Astrocyte (in vitro differentiated cells and primary cell): Measurements from ENCODE around the gene ST6GALNAC6. TPM values are rescaled to one million over a fixed set of nuclear protein-coding genes. Genes with fewer than 3 reads are reported as not detected.
"Not testable (repeated sequence)": the region's sequence is repeated elsewhere in the genome, so short reads cannot be mapped to it uniquely, and the experiment has no call there.

ENCODE experiments used
- DNase-seq: peaks from one replicate; pipeline ENCODE4 v3.0.0-alpha.2; 2010; ENCODE audit warnings: low read depth
- FAIRE-seq: peaks from 2 replicates; lab custom pipeline; 2011; peaks lifted over from hg19 to GRCh38; lab: Jason Lieb, UNC
- H2AFZ ChIP-seq: 2 replicates; pipeline ENCODE4 v1.6.0; 2012; ENCODE audit warnings: low read depth, low read length, inconsistent platforms
- H3K27ac ChIP-seq: 2 replicates; pipeline ENCODE4 v1.5.1; 2011; ENCODE audit warnings: low read depth, low read length, inconsistent platforms
- H3K27me3 ChIP-seq: 2 replicates; pipeline ENCODE4 v1.6.0; 2011; ENCODE audit warnings: low read length, inconsistent platforms; ENCODE audit not compliant: insufficient read depth
- H3K36me3 ChIP-seq: 2 replicates; pipeline ENCODE4 v1.5.1; 2011; ENCODE audit warnings: low read length, inconsistent platforms; ENCODE audit not compliant: insufficient read depth
- H3K4me1 ChIP-seq: 2 replicates; pipeline ENCODE4 v1.5.1; 2011; ENCODE audit warnings: low read length, inconsistent platforms; ENCODE audit not compliant: insufficient read depth
- H3K4me2 ChIP-seq: 2 replicates; pipeline ENCODE4 v1.6.0; 2012; ENCODE audit warnings: low read length, inconsistent platforms
- H3K4me3 ChIP-seq: 2 replicates; pipeline ENCODE4 v1.5.1; 2011; ENCODE audit warnings: low read depth, mild to moderate bottlenecking, low read length, inconsistent platforms; ENCODE audit not compliant: insufficient read depth
- H3K79me2 ChIP-seq: 2 replicates; pipeline ENCODE4 v1.6.0; 2012; ENCODE audit warnings: mild to moderate bottlenecking, low read length, inconsistent platforms; ENCODE audit not compliant: insufficient read depth
- H3K9ac ChIP-seq: 2 replicates; pipeline ENCODE4 v1.6.0; 2012; ENCODE audit warnings: mild to moderate bottlenecking, low read length, inconsistent platforms
- H3K9me3 ChIP-seq: 2 replicates; pipeline ENCODE4 v1.5.1; 2012; ENCODE audit warnings: low read depth, mild to moderate bottlenecking, low read length, inconsistent platforms; ENCODE audit not compliant: insufficient read depth
- H4K20me1 ChIP-seq: 2 replicates; pipeline ENCODE4 v1.6.0; 2012; ENCODE audit warnings: low read length, inconsistent platforms; ENCODE audit not compliant: insufficient read depth
- H3K27ac Mint-ChIP-seq: one replicate; pipeline ENCODE4 v1.8.0; 2021; ENCODE audit warnings: mild to moderate bottlenecking, mixed read lengths; ENCODE audit not compliant: unreplicated experiment
- H3K27me3 Mint-ChIP-seq: one replicate; pipeline ENCODE4 v1.8.0; 2021; ENCODE audit warnings: low read depth, mixed read lengths; ENCODE audit not compliant: unreplicated experiment
- H3K36me3 Mint-ChIP-seq: one replicate; pipeline ENCODE4 v1.8.0; 2021; ENCODE audit warnings: low read depth, mixed read lengths; ENCODE audit not compliant: unreplicated experiment
- H3K4me1 Mint-ChIP-seq: one replicate; pipeline ENCODE4 v1.8.0; 2021; ENCODE audit warnings: low read depth, mixed read lengths; ENCODE audit not compliant: unreplicated experiment
- H3K4me3 Mint-ChIP-seq: one replicate; pipeline ENCODE4 v1.8.0; 2021; ENCODE audit warnings: mild to moderate bottlenecking, moderate library complexity, mixed read lengths; ENCODE audit not compliant: unreplicated experiment
- H3K9me3 Mint-ChIP-seq: one replicate; pipeline ENCODE4 v1.8.0; 2021; ENCODE audit warnings: mild to moderate bottlenecking, mixed read lengths; ENCODE audit not compliant: unreplicated experiment
- CTCF ChIP-seq: IDR thresholded peaks from 2 replicates; pipeline ENCODE4 v1.5.1; 2011; ENCODE audit warnings: low read depth, mild to moderate bottlenecking, inconsistent platforms, low read length, moderate library complexity; ENCODE audit not compliant: insufficient read depth
- EZH2 ChIP-seq: IDR thresholded peaks from 2 replicates; pipeline ENCODE4 v1.6.1; 2012; ENCODE audit warnings: mild to moderate bottlenecking, low read length, inconsistent platforms; ENCODE audit not compliant: insufficient read depth
- total RNA-seq: library from RNA; stranded (reverse); gene quantifications from 2 replicates; pipeline ENCODE4 v1.2.1, GENCODE V29; 2021

The ST6GALNAC6 gene
- total RNA-seq, 1 donor from 2014 or later, result 30.4 TPM

- peaks cover 10% of the 10 kb centered on the region for H4K20me1 ChIP-seq
- H3K27me3 Mint-ChIP-seq, result peaks cover 3% of the 10 kb centered on the region
- no peaks in the 10 kb centered on the region for H3K36me3 ChIP-seq
- DNase-seq (peak; percentile 40), FAIRE-seq (no peak)
- H3K9me3 Mint-ChIP-seq, result peaks cover 25% of the 10 kb centered on the region
- peaks cover 19% of the 10 kb centered on the region for H3K9me3 ChIP-seq
- no peak for TF ChIP-seq CTCF
- TF ChIP-seq EZH2, result no peak
- H3K27ac ChIP-seq, result no peak overlapping the region
- H3K9ac ChIP-seq, result no peak overlapping the region
- peaks cover 67% of the 10 kb centered on the region for H3K79me2 ChIP-seq
- H3K4me1 Mint-ChIP-seq, result peaks cover 2% of the 10 kb centered on the region
- peaks cover 16% of the 10 kb centered on the region for H3K4me1 ChIP-seq
- no peak overlapping the region for H2AFZ ChIP-seq
- H3K4me2 ChIP-seq, result no peak overlapping the region
- no peak overlapping the region for H3K27ac Mint-ChIP-seq
- peaks cover 4% of the 10 kb centered on the region for H3K36me3 Mint-ChIP-seq
- H3K27me3 ChIP-seq, result no peaks in the 10 kb centered on the region
- H3K4me3 ChIP-seq, result no peak overlapping the region
- no peak overlapping the region for H3K4me3 Mint-ChIP-seq
Observed at GRCh38 chr9:127846443-127847177, 52.8 kb downstream of the ST6GALNAC6 start.

DNA sequence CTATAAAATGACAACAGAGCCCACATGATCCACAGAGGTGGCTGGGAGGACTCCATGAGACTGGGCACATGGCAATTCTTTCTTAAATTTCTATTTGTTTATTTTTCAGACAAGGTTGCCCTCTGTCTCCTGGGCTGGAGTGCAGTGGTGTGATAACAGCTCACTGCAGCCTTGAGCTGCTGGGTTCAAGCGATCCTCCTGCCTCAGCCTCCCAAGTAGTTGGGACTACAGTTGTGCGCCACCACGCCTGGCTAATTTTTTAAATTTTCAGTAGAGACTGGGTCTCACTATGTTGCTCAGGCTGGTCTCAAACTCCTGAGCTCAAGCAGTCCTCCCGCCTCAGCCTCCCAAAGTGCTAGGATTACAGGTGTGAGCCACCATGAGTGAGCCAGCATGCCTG is 53.8 kb downstream of the ST6GALNAC6 start:
- H3K36me3 ChIP-seq, H3K27ac ChIP-seq, H3K4me2 ChIP-seq, H3K4me3 ChIP-seq, H3K4me3 Mint-ChIP-seq, DNase-seq, H3K27ac Mint-ChIP-seq, H2AFZ ChIP-seq, H3K27me3 Mint-ChIP-seq, H3K36me3 Mint-ChIP-seq, FAIRE-seq, H4K20me1 ChIP-seq, H3K27me3 ChIP-seq, H3K9ac ChIP-seq, H3K4me1 Mint-ChIP-seq: not testable (repeated sequence)
- Histone ChIP-seq H3K79me2 (peaks cover 58% of the 10 kb centered on the region), H3K9me3 (peaks cover 19% of the 10 kb centered on the region), H3K4me1 (peaks cover 16% of the 10 kb centered on the region)
- peaks cover 24% of the 10 kb centered on the region for H3K9me3 Mint-ChIP-seq

DNA sequence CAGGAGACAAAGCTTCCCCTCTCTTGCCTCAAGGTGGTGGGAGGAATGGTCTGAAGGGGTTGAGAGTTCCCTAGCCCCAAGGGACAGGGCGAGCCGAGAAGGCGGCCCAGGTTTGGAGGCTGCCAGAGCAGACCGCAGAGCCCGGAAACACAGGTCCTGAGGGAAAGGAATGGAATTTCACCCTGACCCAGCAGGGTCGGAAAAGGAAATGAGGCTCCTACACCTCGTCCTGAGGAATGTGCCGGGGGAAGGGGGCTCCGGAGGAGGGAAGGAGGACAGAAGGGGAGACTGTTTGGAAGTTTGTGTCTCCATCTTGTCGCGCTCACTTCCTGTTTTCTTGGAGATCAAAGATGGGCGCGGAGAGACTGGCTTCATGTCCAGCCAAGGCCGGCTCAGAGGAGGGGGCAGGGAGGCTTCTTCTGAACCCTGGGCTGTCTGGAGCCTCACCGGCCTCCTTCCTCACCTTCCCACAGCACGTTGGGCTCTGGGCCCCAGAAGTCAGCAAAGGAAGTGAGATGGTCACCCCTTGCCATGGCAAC is 54.5 kb downstream of the ST6GALNAC6 start:
- Histone ChIP-seq H3K9ac (no peak overlapping the region), H3K27ac (peak overlapping the region; percentile 43), H4K20me1 (peaks cover 3% of the 10 kb centered on the region), H3K4me1 (peaks cover 16% of the 10 kb centered on the region), H3K9me3 (peaks cover 14% of the 10 kb centered on the region), H3K79me2 (peaks cover 50% of the 10 kb centered on the region), H3K4me3 (no peak overlapping the region), H3K4me2 (peak overlapping the region; percentile 48), H3K36me3 (no peaks in the 10 kb centered on the region), H3K27me3 (no peaks in the 10 kb centered on the region), H2AFZ (peak overlapping the region; percentile 37)
- peak; percentile 23 for DNase-seq
- TF ChIP-seq CTCF (no peak), EZH2 (no peak)
- Mint-ChIP-seq H3K4me1 (peaks cover 2% of the 10 kb centered on the region), H3K36me3 (peaks cover 2% of the 10 kb centered on the region), H3K27ac (peak overlapping the region; percentile 12), H3K4me3 (no peak overlapping the region), H3K27me3 (no peaks in the 10 kb centered on the region), H3K9me3 (peaks cover 19% of the 10 kb centered on the region)
- FAIRE-seq, result no peak
